ENCODE data around the gene SVIL.

- no peak for TF ChIP-seq TCF12 (IDR thresholded peaks at IDR 0.05)
- no peak for TF ChIP-seq TCF12 (CRISPR knock-in tag; IDR thresholded peaks at IDR 0.05)
- no peak for TF ChIP-seq EZH2 (conservative IDR thresholded peaks at IDR 0.05; ENCODE audit: low read depth, low read length)
- TF ChIP-seq HMG20A (CRISPR knock-in tag; IDR thresholded peaks at IDR 0.05; ENCODE audit: borderline replicate concordance) = no peak
- no peak for TF ChIP-seq NCOR1 (IDR thresholded peaks at IDR 0.05; ENCODE audit: borderline replicate concordance, low read length)
- no peak for TF ChIP-seq CTCF (CRISPR knock-in tag; IDR thresholded peaks at IDR 0.05)
- TF ChIP-seq MIXL1 (CRISPR knock-in tag; IDR thresholded peaks at IDR 0.05) = no peak
- no peak for TF ChIP-seq ZBTB7A (CRISPR knock-in tag; IDR thresholded peaks at IDR 0.05)
- TF ChIP-seq MXI1 (IDR thresholded peaks at IDR 0.05; ENCODE audit: borderline replicate concordance, low read depth, low read length) = no peak
- TF ChIP-seq TBP (CRISPR knock-in tag; IDR thresholded peaks at IDR 0.05) = no peak
- TF ChIP-seq POLR2AphosphoS5 (IDR thresholded peaks at IDR 0.05; ENCODE audit: low read depth, low read length) = no peak
- TF ChIP-seq SP1 (IDR thresholded peaks at IDR 0.05) = no peak
- TF ChIP-seq SP1 (CRISPR knock-in tag; IDR thresholded peaks at IDR 0.05) = no peak
These were observed 186.6 kb downstream of the SVIL start for GRCh38 chr10:29448125-29448524.
